ENCODE results near the gene LZTS2.

The LZTS2 gene

GRCh38 chr10:100997360-100998182 is 2.0 kb upstream of the LZTS2 start (continued):
- TF ChIP-seq ZSCAN5A (tag by site-specific recombination; IDR thresholded peaks at IDR 0.05), result 0 out of 2 replicates have a peak, but pooled peaks have one; percentile 48
- TF ChIP-seq ZNF121 (tag by site-specific recombination; IDR thresholded peaks at IDR 0.05), result 0 out of 2 replicates have a peak, but pooled peaks have one; percentile 46
- TF ChIP-seq ZFP69B (tag by site-specific recombination; IDR thresholded peaks at IDR 0.05), result peak; percentile 15
- no peak for TF ChIP-seq ZNF473 (tag by site-specific recombination; IDR thresholded peaks at IDR 0.05)
- no peak; the same call in 1 of the 2 replicates for TF ChIP-seq ZFP37 (tag by site-specific recombination; IDR thresholded peaks at IDR 0.05)
- no peak for TF ChIP-seq ZNF623 (tag by site-specific recombination; IDR thresholded peaks at IDR 0.05)
- no peak for TF ChIP-seq ZFP41 (tag by site-specific recombination; IDR thresholded peaks at IDR 0.05; ENCODE audit: borderline replicate concordance)
- TF ChIP-seq ZBTB6 (tag by site-specific recombination; IDR thresholded peaks at IDR 0.05), result peak; percentile 61; the same call in 1 of the 2 replicates
- peak; percentile 15; the same call in 1 of the 2 replicates for TF ChIP-seq SP7 (tag by site-specific recombination; IDR thresholded peaks at IDR 0.05)
- TF ChIP-seq ZNF350 (tag by site-specific recombination; IDR thresholded peaks at IDR 0.05), result no peak
- TF ChIP-seq ZNF398 (tag by site-specific recombination; IDR thresholded peaks at IDR 0.05), result no peak; the same call in 1 of the 2 replicates
- TF ChIP-seq ZNF518A (tag by site-specific recombination; conservative IDR thresholded peaks at IDR 0.05; ENCODE audit: low read depth), result 0 out of 2 replicates have a peak, but pooled peaks have one; percentile 28
- no peak for TF ChIP-seq SCRT2 (tag by site-specific recombination; IDR thresholded peaks at IDR 0.05)
- no peak for TF ChIP-seq ZBTB1 (tag by site-specific recombination; IDR thresholded peaks at IDR 0.05)
- no peak for TF ChIP-seq ZNF292 (tag by site-specific recombination; IDR thresholded peaks at IDR 0.05; ENCODE audit: borderline replicate concordance, low read depth)
- TF ChIP-seq AEBP2 (tag by site-specific recombination; IDR thresholded peaks at IDR 0.05; ENCODE audit: borderline replicate concordance), result no peak
- peak; percentile 88 for TF ChIP-seq ZNF2 (tag by site-specific recombination; IDR thresholded peaks at IDR 0.05)
- peak; percentile 90; the same call in 1 of the 2 replicates for TF ChIP-seq SP3 (tag by site-specific recombination; IDR thresholded peaks at IDR 0.05)
- no peak for TF ChIP-seq ZNF221 (tag by site-specific recombination; IDR thresholded peaks at IDR 0.05; ENCODE audit: borderline replicate concordance)
- peak; percentile 41; the same call in 1 of the 2 replicates for TF ChIP-seq YY2 (tag by site-specific recombination; IDR thresholded peaks at IDR 0.05)
- no peak for TF ChIP-seq ZNF785 (tag by site-specific recombination; IDR thresholded peaks at IDR 0.05)
- TF ChIP-seq ZNF791 (tag by site-specific recombination; IDR thresholded peaks at IDR 0.05), result no peak
- TF ChIP-seq ZNF16 (tag by site-specific recombination; IDR thresholded peaks at IDR 0.05; ENCODE audit: low read depth), result no peak
- no peak for TF ChIP-seq ZNF544 (tag by site-specific recombination; IDR thresholded peaks at IDR 0.05)
- TF ChIP-seq BCL11B (tag by site-specific recombination; IDR thresholded peaks at IDR 0.05; ENCODE audit: low read depth), result no peak; the same call in 1 of the 2 replicates
- TF ChIP-seq ZNF76 (tag by site-specific recombination; IDR thresholded peaks at IDR 0.05; ENCODE audit: borderline replicate concordance, low read depth), result no peak; the same call in 1 of the 2 replicates
- TF ChIP-seq ZXDB (tag by site-specific recombination; IDR thresholded peaks at IDR 0.05), result no peak; the same call in 1 of the 2 replicates
